GM21526 (cell line): ENCODE measurements around the gene COL23A1.
"Not testable (repeated sequence)": the region's sequence is repeated elsewhere in the genome, so short reads cannot be mapped to it uniquely, and the experiment has no call there.

Experiments used
- ATAC-seq: cut with Tn5 transposase; IDR thresholded peaks from one replicate; pipeline ENCODE4 v1.9.1; 2021; ENCODE audit warnings: moderate library complexity; ENCODE audit not compliant: unreplicated experiment, low FRiP score

Gene COL23A1

DNA sequence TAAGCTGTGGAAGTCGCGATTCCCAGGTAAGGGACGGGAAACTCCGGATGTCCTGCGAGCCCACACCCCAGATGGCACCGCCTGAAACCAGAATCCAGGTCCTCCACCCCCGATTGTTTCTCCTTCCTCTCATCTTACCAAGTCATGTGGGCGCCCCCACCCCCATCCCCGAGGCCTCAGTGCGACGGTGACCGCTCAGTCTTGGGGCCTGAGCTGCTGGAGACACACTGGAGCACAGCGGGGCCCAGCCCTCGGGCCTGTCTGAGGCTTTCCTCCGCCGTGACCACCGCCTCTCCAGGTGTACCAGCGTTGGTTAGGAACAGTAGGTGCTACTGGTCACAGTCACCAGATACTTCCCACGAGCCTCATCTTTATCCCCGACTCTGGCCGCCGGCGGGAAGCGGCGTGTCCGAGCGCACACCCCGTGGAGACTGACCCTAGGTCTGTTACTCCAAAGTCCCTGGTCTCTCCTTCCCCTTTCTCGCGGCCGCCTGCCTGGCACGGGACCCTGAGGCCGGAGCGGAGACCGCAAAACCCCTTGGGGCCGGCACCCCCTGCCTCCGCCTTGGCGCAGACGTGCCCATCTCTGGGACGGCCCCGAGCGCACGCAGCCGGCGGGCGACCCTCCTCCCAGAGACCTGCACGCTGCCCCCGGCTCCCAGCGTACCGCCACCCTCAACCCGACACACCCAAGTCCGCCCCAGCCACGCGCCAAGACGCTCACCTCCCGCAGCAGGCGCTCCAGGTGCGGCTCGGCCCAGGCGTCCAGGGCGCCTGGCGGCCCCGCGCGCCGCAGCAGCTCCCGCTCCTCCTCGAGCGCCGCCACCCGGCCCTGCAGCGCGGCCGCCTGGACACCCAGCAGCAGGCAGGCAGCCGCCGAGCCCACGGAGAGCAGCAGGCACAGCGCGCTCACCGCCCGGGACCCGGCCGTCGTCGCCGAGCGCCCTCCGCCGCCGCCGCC, 733 bp downstream of the COL23A1 start:
- ATAC-seq = no peak

- ATAC-seq = no peak
Observed at GRCh38 chr5:178588769-178589168, 1.4 kb downstream of the COL23A1 start.

GRCh38 chr5:178587763-178588611, 2.2 kb downstream of the COL23A1 start:
- no peak for ATAC-seq

DNA sequence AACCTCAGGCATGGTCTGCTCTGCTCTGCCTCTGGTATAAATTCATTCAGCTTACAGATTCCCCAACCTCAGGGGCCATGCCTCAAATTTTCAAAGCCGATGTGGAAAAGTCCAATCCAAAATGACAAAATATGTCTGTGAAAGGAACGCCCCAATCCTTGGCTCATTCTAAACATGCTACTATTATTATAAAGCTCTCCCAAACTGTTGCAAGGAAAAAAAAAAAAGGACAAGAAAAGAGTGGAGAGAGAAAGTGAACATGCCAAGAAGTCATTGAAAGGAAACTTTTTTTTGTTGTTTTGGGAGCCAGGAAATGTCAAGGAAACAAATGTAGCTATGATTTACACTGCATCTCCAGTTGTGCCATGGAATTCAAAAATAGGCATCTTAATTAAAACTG, 3.8 kb downstream of the COL23A1 start:
- no peak for ATAC-seq

DNA sequence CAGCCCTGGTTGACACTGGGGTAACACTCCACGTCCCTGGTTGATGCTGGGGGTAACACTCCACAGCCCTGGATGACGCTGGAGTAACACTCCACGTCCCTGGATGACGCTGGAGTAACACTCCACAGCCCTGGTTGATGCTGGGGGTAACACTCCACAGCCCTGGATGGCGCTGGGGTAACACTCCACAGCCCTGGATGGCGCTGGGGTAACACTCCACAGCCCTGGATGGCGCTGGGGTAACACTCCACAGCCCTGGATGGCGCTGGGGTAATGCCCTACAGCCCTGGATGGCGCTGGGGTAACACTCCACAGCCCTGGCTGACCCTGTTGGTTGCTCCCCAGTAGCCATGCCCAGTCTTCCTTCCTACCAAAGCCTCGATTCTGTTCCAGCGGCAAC, 4.8 kb downstream of the COL23A1 start:
- not testable (repeated sequence) for ATAC-seq

DNA sequence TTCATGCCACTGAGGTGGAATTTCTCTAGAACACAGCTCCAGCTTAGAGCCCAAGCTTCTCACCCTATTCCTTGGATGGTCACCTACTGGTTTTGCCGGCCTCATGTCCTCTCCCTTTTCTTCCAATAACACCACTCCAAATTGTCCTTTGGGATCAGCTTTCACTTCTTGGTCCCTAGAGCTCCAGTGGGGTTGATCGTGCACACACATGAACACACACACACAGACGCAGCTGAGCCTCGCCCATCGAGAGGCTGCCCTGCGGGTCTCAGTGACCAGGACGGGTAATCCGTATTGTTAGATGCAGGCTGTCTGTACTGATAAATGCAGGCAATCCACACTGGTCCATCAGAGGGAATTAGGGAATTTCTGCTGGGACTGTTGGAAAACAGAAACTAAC, 6.9 kb downstream of the COL23A1 start:
- no peak for ATAC-seq

- no peak for ATAC-seq
Observed at GRCh38 chr5:178582291-178582690, 7.9 kb downstream of the COL23A1 start.

DNA sequence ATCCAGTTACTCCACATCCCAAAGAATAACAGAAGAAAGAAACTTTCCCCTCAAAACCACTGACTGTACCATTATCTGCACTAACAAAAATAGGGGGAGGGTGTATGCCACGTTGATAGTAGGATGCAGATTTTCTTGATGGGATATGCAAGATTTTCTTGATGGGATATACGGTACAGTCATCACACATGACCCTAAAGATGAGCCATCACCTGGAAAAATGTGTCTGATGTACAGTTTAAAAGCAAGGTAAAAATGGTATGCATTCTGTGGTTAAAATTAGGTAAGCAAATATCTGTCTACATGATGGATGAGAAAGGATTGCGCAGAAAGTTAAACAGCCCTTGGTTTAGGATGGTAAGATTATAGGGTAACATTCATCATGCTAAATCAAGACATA, 8.6 kb downstream of the COL23A1 start:
- ATAC-seq = no peak

DNA sequence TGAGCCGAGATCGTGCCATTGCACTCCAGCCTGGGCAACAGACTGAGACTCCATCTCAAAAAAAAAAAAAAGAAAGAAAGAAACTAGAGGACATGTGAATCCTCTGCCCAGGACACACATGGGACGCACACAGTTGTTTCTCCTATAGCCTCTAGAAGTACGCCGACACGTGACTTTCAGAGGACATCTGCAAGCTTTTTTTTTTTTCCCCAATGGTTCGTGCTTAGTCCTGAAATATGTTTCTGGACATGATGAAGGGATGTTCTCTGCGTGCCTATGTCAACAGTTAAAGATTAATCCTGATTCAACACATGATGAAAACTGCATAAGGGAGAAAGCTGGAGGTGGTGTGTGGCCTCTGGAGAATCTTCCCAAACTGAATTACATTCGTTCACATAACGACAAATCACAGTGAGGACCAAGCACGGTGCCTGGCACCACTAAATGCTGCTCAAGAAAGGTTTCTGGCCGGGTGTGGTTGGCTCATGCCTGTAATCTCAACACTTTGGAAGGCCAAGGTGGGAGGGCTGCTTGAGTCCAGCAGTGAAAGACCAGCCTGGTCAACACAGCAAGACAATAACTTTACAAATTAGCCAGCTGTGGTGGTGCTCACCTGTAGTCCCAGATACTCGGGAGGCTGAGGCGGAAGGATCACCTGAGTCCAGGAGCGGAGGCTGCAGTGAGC, 9.8 kb downstream of the COL23A1 start:
- no peak for ATAC-seq

GRCh38 chr5:178577944-178578343, 12.2 kb downstream of the COL23A1 start:
- no peak for ATAC-seq

GRCh38 chr5:178577376-178577839, 12.8 kb downstream of the COL23A1 start:
- ATAC-seq = no peak

GRCh38 chr5:178576591-178577351, 13.4 kb downstream of the COL23A1 start:
- no peak for ATAC-seq

GRCh38 chr5:178573216-178573615, 17.0 kb downstream of the COL23A1 start:
- ATAC-seq = no peak

DNA sequence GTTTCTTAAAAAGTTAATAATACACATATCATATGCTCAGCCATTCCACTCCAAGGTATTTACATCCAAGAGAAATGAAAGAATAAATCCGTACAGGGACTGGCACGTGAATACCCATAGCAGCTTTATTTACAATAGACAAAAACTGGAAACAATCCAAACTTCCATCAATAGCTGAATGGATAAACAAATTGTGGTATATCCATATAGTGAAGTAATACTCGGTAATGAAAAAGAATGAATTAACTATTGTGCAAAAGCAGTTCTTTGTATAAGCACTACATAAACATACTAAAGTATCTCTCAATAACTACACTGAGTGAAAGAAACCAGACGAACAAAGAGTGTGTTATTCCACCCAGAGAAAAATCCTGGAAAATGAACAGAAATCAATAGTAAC, 17.6 kb downstream of the COL23A1 start:
- no peak for ATAC-seq

GRCh38 chr5:178569485-178569884, 20.7 kb downstream of the COL23A1 start:
- ATAC-seq = no peak

DNA sequence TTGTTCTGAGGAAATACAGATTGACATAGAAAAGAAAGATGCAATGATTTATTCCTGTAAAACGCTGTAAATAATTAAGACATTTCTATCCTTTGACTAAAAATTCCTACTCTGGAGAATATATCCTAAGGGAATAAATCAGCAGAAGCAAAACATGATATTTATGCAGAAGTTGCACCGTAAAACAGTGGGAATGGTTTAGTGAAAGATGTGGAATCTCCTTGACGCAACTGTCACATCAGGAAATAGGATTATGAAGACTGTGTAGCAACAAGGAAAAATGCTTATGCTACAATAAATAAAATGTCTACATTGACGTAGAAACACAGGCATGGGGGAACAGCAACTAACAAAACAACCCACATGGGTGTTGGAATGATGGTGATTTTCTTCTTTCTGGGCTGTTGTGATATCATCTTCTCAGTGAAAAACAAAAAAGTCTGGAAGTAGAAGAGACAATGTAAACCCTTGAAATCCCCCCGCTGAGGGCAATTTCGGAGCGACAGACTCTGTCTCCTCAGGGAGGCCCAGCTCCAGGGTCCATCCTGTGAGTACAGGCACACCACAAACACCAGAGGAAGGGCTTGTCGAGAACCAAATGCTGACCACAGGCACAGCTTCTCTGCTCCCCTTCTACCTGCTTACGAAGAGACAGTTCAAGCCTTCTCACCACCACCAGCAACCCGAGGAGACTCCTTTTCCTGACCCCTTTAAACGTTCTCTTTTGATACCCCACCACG, 25.2 kb downstream of the COL23A1 start:
- ATAC-seq = no peak

- no peak for ATAC-seq
Observed at GRCh38 chr5:178564397-178564796, 25.8 kb downstream of the COL23A1 start.

GRCh38 chr5:178563621-178564020, 26.6 kb downstream of the COL23A1 start:
- no peak for ATAC-seq

- no peak for ATAC-seq
Observed at GRCh38 chr5:178561746-178562264, 28.4 kb downstream of the COL23A1 start.
